Muscle of leg (tissue), 11 donors: Measurements from ENCODE around the gene RBM47. TPM values are rescaled to one million over a fixed set of nuclear protein-coding genes. Genes with fewer than 3 reads are reported as not detected.
"Not testable (repeated sequence)": the region's sequence is repeated elsewhere in the genome, so short reads cannot be mapped to it uniquely, and the experiment has no call there.

Experiments used
- DNase-seq: peaks from one replicate; pipeline ENCODE4 v3.0.0; 2013
- H3K27ac ChIP-seq: one replicate; pipeline ENCODE4 v1.5.1; 2013; ENCODE audit warnings: mild to moderate bottlenecking, low read length, control low read depth
- H3K27me3 ChIP-seq: one replicate; pipeline ENCODE4 v1.6.1; 2013; ENCODE audit warnings: low read length; ENCODE audit not compliant: control insufficient read depth, insufficient read depth
- H3K36me3 ChIP-seq: one replicate; pipeline ENCODE4 v1.6.1; 2013; ENCODE audit warnings: low read length; ENCODE audit not compliant: control insufficient read depth, insufficient read depth
- H3K4me1 ChIP-seq: one replicate; pipeline ENCODE4 v1.6.1; 2013; ENCODE audit warnings: low read length; ENCODE audit not compliant: control insufficient read depth, insufficient read depth
- H3K4me3 ChIP-seq: one replicate; pipeline ENCODE4 v1.5.1; 2013; ENCODE audit warnings: low read length, control low read depth
- H3K9me3 ChIP-seq: replicated peaks from 2 replicates; pipeline ENCODE4 v1.6.1; 2013; ENCODE audit warnings: low read depth, low read length; ENCODE audit not compliant: control insufficient read depth
- WGBS: methylation state at CpG from one replicate; pipeline ENCODE4 v1.1.5; 2013; ENCODE audit warnings: missing lambda C conversion rate; ENCODE audit not compliant: insufficient coverage; 5-methylcytosine and 5-hydroxymethylcytosine counted together
- polyA plus RNA-seq, 8 donors: library from polyadenylated mRNA; unstranded; fragments of 120-200 nt; gene quantifications; one replicate each; pipeline versions ENCODE4 v1.2.1 to v1.2.3, GENCODE V29; 2013; ENCODE audit warnings: inconsistent platforms in 1 of 8, low replicate concordance in 1 of 8; ENCODE audit not compliant: insufficient read length in 8 of 8, insufficient read depth in 1 of 8
- total RNA-seq: library from RNA; stranded (reverse); fragments of 120-200 nt; gene quantifications from one replicate; pipeline ENCODE4 v1.2.4, GENCODE V29; 2013

RBM47 gene
- total and polyA plus RNA-seq, 9 donors, result 1.2 to 6.3 (median 2.0) TPM

DNA sequence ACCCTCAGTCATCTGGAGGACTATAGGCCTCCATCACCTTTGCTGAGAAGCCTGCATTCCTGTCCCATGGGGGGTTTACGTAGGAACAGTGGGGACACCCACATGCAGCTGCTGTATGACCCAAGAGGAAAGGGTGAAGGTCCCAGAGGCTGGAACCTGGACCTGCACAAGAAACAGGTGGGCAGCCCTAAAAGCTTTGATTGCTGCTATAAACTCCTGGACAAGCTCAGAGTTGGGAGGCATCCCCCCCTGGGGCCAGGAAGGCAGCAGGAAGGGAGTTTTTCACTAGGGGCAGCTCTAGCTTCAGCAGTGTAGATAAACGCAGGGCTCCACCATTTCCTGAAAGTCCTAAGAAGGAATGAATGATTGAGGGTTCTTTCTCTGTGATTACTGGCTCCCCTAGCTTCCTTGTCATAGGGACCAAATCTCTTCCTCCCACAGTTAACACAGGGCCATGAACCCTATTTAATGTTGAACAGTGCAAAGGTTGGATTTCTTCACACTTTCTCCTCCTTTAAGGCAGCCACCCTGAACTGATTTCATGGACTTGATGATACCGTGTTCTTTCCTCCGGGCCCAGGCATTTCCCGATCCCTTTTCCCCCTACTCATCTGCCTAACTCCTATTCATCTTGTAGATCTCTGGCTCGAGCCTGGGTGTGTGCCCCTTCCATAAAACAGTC lies 210.3 kb downstream of the RBM47 start:
- no peak for DNase-seq
- Histone ChIP-seq H3K36me3 (no peaks in the 10 kb centered on the region), H3K27ac (no peak overlapping the region), H3K9me3 (no peaks in the 10 kb centered on the region), H3K4me1 (no peaks in the 10 kb centered on the region), H3K4me3 (no peak overlapping the region), H3K27me3 (no peaks in the 10 kb centered on the region)
- WGBS, result 93% methylated on average over 4 of the region's 6 CpGs

DNA sequence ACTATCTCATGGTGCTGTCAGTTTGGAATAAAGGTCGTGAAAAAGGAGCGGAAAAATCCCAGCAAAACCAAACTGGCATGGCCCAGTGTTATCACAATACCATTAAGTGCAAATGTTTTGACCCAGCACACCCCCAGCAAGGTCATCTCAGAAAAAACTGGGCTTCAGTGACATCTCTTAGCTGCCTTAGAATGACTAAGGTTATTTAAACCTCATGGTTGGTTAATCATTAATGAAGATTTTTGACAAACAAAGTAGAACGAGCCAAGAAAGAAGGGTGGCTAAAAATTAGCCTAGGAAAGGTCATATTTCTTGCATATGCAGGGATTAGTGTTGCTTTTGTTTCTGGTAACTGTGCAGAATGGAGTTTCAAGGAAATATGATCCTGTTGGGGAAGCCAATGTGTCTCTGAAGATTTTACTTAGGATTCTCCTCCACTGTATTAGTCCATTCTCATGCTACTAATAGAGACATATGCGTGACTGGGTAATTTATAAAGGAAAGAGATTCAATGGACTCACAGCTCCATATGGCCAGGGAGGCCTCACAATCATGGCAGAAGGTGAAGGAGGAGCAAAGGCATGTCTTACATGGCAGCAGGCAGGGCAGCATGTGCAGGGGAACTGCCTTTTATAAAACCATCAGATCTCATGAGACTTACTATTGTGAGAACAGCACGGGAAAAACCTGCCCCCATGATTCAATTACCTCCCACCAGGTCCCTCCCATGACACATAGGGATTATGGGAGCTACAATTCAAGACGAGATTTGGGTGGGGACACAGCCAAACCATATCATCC lies 211.0 kb downstream of the RBM47 start:
- DNase-seq, result no peak
- WGBS, result 90% methylated on average over 2 of the region's 6 CpGs
- H3K4me3 ChIP-seq, result no peak overlapping the region
- H3K9me3 ChIP-seq, result no peaks in the 10 kb centered on the region
- no peaks in the 10 kb centered on the region for H3K4me1 ChIP-seq
- H3K36me3 ChIP-seq, result no peaks in the 10 kb centered on the region
- no peaks in the 10 kb centered on the region for H3K27me3 ChIP-seq
- no peak overlapping the region for H3K27ac ChIP-seq

DNA sequence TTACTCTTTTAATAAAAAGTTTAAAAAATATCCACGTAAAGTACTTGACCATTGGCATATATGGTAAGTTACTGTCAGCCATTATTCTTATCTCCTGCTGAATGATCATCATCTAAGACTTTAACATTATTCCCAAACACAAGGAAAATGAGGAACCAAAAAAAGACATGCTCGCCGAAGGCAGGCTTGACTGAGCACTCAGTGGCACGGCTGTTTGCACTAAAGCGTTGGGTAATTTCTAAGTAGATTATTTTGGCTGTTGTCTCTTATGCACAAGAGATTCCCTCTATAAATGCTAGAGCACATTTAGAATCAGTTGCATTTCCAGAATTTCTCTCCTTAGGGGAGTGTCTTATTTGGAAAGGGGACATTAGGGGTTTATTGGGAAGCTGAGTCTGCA lies 211.7 kb downstream of the RBM47 start:
- H3K27ac ChIP-seq, result no peak overlapping the region
- no peaks in the 10 kb centered on the region for H3K36me3 ChIP-seq
- H3K4me3 ChIP-seq, result no peak overlapping the region
- H3K4me1 ChIP-seq, result no peaks in the 10 kb centered on the region
- no peak for DNase-seq
- no peaks in the 10 kb centered on the region for H3K9me3 ChIP-seq
- WGBS, result no CpG with 5 or more reads among the region's 5 CpGs
- H3K27me3 ChIP-seq, result no peaks in the 10 kb centered on the region

DNA sequence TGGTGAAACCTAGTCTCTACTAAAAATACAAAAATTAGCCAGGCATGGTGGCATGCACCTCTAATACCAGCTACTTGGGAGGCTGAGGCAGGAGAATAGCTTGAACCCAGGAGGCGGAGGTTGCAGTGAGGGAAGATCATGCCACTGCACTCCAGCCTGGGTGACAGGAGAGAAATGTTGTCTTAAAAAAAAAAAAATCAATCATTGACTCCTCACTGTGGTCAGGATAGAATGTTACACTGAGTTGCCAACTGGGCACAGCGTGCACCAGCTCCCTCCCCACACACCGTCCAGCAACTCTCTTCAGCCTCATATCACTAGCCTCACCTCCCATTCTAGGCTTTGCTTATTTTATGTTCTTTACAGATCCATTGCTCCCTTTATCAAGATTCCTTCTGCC lies 215.0 kb downstream of the RBM47 start:
- DNase-seq, result no peak
- Histone ChIP-seq H3K4me3 (no peak overlapping the region), H3K27ac (no peak overlapping the region), H3K4me1 (no peaks in the 10 kb centered on the region), H3K36me3 (no peaks in the 10 kb centered on the region), H3K9me3 (no peaks in the 10 kb centered on the region), H3K27me3 (peaks cover 3% of the 10 kb centered on the region)
- WGBS, result 95% methylated on average over 2 of the region's 3 CpGs

DNA sequence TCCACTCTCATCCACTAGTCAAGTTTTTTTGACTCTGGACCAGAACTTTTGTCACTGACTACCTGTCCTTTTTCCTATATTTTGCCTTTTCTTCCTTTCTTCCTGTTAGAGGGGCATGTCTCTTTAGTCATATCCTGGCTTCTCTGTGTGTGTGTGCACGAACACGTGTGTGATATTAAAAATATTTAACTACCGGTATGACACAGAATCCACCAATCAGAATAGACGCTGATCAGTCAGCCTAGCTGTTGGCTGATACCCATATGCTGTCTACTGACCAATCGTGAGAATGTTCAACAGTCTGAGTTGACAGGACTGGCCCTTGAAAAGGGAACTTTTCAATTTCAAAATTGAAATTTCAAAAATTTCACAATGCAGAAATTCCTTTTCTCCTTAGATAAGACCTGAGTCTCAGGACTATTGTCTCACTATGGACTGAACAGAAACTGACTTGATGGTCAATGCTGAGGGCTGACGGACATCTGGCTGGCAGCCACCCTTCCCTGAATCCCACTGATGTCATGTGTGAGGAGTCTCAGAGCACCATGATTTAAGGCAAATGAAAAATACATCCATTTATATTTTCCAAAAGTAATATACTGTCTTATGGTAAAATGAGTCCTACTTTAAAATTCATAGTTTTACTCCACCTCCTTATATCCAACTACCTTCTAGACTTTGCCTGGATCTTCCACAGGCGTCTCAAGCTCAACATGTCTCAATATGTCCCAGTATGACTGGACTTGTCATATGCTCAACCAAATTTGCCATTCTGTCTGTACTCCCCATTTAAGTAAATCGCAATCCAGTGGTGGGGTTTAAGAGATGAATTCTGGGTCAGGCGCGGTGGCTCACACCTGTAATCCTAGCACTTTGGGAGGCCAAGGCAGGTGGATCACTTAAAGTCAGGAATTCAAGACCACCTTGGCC lies 216.5 kb downstream of the RBM47 start:
- WGBS, result 61% methylated on average over 3 of the region's 10 CpGs
- Histone ChIP-seq H3K4me3 (no peak overlapping the region), H3K27me3 (peaks cover 3% of the 10 kb centered on the region), H3K36me3 (no peaks in the 10 kb centered on the region), H3K27ac (no peak overlapping the region), H3K4me1 (no peaks in the 10 kb centered on the region), H3K9me3 (no peaks in the 10 kb centered on the region)
- DNase-seq, result no peak

DNA sequence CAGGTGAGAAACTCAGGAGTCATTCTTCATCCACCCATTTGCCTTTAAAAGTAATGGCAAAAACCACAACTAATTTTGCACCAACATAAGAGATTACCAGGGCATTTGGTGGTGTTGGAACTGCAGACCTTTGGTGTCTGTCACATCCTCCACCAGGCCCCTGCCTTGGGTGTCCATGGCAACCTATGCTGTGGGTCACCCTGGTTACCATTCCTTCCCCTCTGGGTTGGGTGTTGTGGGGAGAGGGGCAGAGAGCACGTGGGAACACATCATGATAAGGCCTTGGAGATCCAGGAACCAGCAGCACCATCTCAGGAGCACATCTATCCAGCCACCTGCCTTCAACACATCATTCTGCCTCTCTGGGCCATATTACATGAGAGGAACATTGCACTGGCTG lies 217.3 kb downstream of the RBM47 start:
- Histone ChIP-seq H3K4me3 (no peak overlapping the region), H3K9me3 (no peaks in the 10 kb centered on the region), H3K27ac (no peak overlapping the region), H3K36me3 (no peaks in the 10 kb centered on the region), H3K27me3 (peaks cover 3% of the 10 kb centered on the region), H3K4me1 (no peaks in the 10 kb centered on the region)
- no peak for DNase-seq
- WGBS, result no CpG with 5 or more reads among the region's 1 CpG

DNA sequence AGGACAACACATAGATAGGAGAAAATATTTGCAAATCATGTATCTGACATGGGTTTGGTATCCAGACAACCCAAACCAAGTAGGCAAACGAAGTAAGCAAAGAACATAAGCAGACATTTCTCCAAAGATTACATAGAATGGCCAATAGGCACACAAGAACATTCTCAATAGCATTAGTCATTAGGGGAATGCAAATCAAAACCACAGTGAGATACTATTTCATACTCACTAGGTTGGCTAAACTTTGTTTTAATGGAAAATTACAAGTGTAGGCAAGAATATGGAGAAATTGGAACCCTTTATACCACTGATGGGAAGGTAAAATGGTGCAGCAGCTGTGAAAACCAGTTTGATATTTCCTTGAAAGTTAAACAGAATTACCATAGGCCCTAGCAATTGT lies 219.8 kb downstream of the RBM47 start:
- H3K9me3 ChIP-seq, result peaks cover 4% of the 10 kb centered on the region
- H3K4me1 ChIP-seq, result no peaks in the 10 kb centered on the region
- no peak overlapping the region for H3K4me3 ChIP-seq
- H3K27ac ChIP-seq, result no peak overlapping the region
- DNase-seq, result no peak
- no peaks in the 10 kb centered on the region for H3K36me3 ChIP-seq
- no CpG with 5 or more reads among the region's 1 CpG for WGBS
- H3K27me3 ChIP-seq, result peaks cover 3% of the 10 kb centered on the region

DNA sequence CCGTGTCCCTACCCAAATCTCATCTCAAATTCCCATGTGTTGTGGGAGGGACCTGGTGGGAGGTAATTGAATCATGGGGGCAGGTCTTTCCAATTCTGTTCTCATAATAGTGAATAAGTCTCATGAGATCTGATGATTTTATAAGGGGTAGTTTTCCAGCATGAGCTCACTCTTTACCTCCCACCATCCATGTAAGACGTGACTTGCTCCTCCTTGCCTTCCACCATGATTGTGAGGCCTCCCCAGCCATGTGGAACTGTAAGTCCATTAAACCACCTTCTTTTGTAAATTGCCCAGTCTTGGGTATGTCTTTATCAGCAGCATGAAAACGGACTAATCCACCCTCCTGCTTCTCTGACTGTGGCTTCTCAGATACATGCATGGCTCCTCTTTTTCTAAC lies 222.2 kb downstream of the RBM47 start:
- H3K36me3 ChIP-seq, H3K4me1 ChIP-seq, H3K9me3 ChIP-seq, H3K27ac ChIP-seq, H3K27me3 ChIP-seq, DNase-seq, H3K4me3 ChIP-seq: not testable (repeated sequence)
- WGBS, result 71% methylated on average over 2 of the region's 3 CpGs

DNA sequence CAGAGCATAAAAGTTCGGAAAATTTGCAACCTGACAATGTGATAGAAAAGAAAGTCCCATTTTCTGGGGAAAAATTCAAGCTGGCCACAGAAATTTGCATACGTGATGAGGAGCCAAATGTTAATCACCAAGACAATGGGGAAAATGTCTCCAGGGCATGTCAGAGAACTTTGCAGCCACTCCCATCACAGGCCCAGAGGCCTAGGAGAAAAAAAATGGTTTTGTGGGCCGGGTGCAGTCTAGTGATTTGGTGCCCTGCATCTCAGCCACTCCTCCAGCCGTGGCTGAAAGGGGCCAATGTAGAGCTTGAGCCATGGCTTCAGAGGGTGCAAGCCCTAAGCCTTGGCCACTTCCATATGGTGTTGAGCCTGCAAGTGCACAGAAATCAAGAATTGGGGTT lies 223.3 kb downstream of the RBM47 start:
- Histone ChIP-seq H3K4me1 (no peaks in the 10 kb centered on the region), H3K27ac (no peak overlapping the region), H3K36me3 (no peaks in the 10 kb centered on the region), H3K4me3 (no peak overlapping the region), H3K27me3 (no peaks in the 10 kb centered on the region), H3K9me3 (peaks cover 4% of the 10 kb centered on the region)
- no peak for DNase-seq
- WGBS, result 85% methylated on average over 3 of the region's 4 CpGs

DNA sequence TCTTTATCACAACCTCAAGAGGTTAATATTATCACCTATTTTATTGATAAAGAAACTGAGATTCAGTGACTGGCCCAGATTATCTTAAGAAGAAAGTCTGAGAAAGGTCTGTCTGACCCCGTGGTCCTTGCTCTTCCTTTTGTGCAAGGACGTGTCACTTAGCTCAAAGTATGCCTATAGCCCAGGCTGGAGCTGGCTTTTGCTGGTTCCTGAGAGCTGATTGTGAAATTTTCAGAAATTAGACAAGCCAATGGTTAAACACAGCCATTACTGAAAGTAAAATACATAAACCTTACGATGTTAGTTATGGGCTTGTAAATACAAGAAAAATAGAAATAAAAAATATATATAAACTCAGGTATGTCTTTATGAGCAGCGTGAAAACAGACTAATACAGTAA lies 224.5 kb downstream of the RBM47 start:
- Histone ChIP-seq H3K4me1 (no peaks in the 10 kb centered on the region), H3K36me3 (no peaks in the 10 kb centered on the region), H3K27me3 (no peaks in the 10 kb centered on the region), H3K27ac (no peak overlapping the region), H3K9me3 (peaks cover 4% of the 10 kb centered on the region), H3K4me3 (no peak overlapping the region)
- 50% methylated on average over 1 of the region's 4 CpGs for WGBS
- no peak for DNase-seq
